Transverse colon (tissue), 4 donors: ENCODE data around the gene LMF2. TPM values are rescaled to one million over a fixed set of nuclear protein-coding genes. Genes with fewer than 3 reads are reported as not detected.

Source experiments
- DNase-seq: peaks from one replicate; pipeline ENCODE4 v3.0.0-alpha.2; 2019
- H3K27ac ChIP-seq, 4 donors: fragments of 200-600 bp; sonication (generic); 2 replicates each; pipeline ENCODE4 v1.5.1; 2016 to 2018; ENCODE audit warnings: inconsistent platforms in 4 of 4
- H3K27me3 ChIP-seq: fragments of 200-600 bp; sonication (generic); 2 replicates; pipeline ENCODE4 v1.5.1; 2017; ENCODE audit warnings: inconsistent platforms
- H3K36me3 ChIP-seq, 4 donors: fragments of 200-600 bp; sonication (generic); 2 replicates each; pipeline ENCODE4 v1.5.1; 2017 to 2019; ENCODE audit warnings: inconsistent platforms in 4 of 4
- H3K4me1 ChIP-seq, 4 donors: fragments of 200-600 bp; sonication (generic); 2 replicates each; pipeline ENCODE4 v1.5.1; 2017 to 2020; ENCODE audit warnings: inconsistent platforms in 4 of 4
- H3K4me3 ChIP-seq, 4 donors: fragments of 200-600 bp; sonication (generic); 1 replicate in 1 of 4; 2 replicates in 3 of 4; pipeline versions ENCODE4 v1.5.1 to v1.6.1; 2017 to 2019; ENCODE audit warnings: inconsistent platforms in 4 of 4
- H3K9me3 ChIP-seq, 2 donors: fragments of 200-600 bp; sonication (generic); 2 replicates each; pipeline ENCODE4 v1.5.1; 2017 to 2019; ENCODE audit warnings: inconsistent platforms in 2 of 2
- CTCF ChIP-seq, 5 experiments: fragments of 200-600 bp in 3 of 5; fragments of 450-650 bp in 2 of 5; sonication (generic) in 3 of 5; IDR thresholded peaks; 1 replicate in 2 of 5; 2 replicates in 3 of 5; pipeline ENCODE4 v1.5.1; 2016 to 2017; ENCODE audit warnings: antibody characterized with exemption in 5 of 5, inconsistent platforms in 3 of 5, mild to moderate bottlenecking in 2 of 5, moderate library complexity in 1 of 5
- EP300 ChIP-seq: sonication (generic); formaldehyde crosslinking; IDR thresholded peaks from one replicate; pipeline ENCODE4 v1.6.1; 2017; ENCODE audit warnings: antibody characterized with exemption, low read depth
- POLR2A ChIP-seq: fragments of 450-650 bp; IDR thresholded peaks from one replicate; pipeline ENCODE4 v1.6.1; 2016; ENCODE audit warnings: antibody characterized with exemption, mild to moderate bottlenecking, moderate library complexity
- POLR2AphosphoS5 ChIP-seq, 3 donors: sonication (generic); formaldehyde crosslinking; IDR thresholded peaks; one replicate each; pipeline ENCODE4 v1.6.1; 2016; ENCODE audit warnings: antibody characterized with exemption in 3 of 3
- WGBS, 2 donors: methylation state at CpG; one replicate each; pipeline ENCODE4 v1.1.5; 2018; ENCODE audit warnings: low coverage in 1 of 2; 5-methylcytosine and 5-hydroxymethylcytosine counted together
- in situ Hi-C, 4 donors: fragments of 200-750 bp; cut with MboI; loops; one replicate each; pipeline versions ENCODE4 v1.15.0 to v1.15.1; 2017; ENCODE audit warnings: low sequenced_read_pairs in 3 of 4, low pct_ligation_motif_present in 1 of 4, low pct_unique_long_range_greater_than_20kb in 1 of 4
- intact Hi-C: fragments of 100-400 bp; cut with DNase I; formaldehyde crosslinking; loops from one replicate; pipeline ENCODE4 v1.15.1; 2023; ENCODE audit warnings: low total_unique reads
- total RNA-seq, 4 donors: library from RNA; depleted of rRNA; stranded (reverse); fragments of >200 nt; gene quantifications; one replicate each; pipeline ENCODE4 v1.1.0, GENCODE V29; 2016

LMF2 gene
- total RNA-seq, 4 donors from 2014 or later: 54.0 to 119 (median 79.9) TPM

DNA sequence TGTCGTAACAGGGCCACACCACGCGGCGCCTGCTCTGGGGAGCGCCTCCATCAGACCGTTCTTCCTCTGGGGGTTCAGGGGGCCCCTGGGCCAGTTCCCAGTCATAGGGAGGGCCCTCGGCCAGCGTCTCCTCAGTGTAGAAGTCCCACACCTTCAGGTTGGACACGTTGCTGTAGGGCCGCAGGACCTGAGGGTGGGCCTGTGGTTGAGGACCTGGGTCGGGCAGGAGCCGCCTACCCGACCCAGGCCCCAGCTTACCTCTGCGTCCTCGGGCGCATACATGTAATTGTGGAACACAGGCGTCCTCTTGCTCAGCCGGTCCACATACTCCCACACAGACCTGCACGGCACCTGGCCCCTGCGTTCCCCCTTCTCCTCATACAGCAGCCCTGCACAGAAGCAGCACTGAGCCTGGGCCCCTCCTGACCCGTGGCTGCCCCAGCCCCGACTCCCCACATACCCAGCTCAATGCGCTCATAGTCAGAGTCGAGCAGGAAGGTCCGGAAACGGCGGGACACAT is 52.9 kb downstream of the LMF2 start:
- no peak overlapping the region for H3K27ac ChIP-seq
- WGBS, 2 donors: 92% methylated on average over 25 of the region's 27 CpGs; no CpG with 5 or more reads in 1 of the 2 donors
- TF ChIP-seq CTCF (IDR thresholded peaks at IDR 0.05): no peak
- no peak for TF ChIP-seq EP300
- no peak for TF ChIP-seq POLR2AphosphoS5 (IDR thresholded peaks at IDR 0.05)
- no peak for TF ChIP-seq POLR2A
- H3K4me1 ChIP-seq: no peaks in the 10 kb centered on the region
- in situ Hi-C loops (no loop called here), intact Hi-C loops (no loop called here)
- H3K4me3 ChIP-seq: no peak overlapping the region
- H3K9me3 ChIP-seq: no peaks in the 10 kb centered on the region
- no peaks in the 10 kb centered on the region for H3K27me3 ChIP-seq
- DNase-seq: no peak
- H3K36me3 ChIP-seq: peaks cover 0 to 36% (median 19%) of the 10 kb centered on the region in 4 donors

Other genes starting within 250 kb of the LMF2 start
- gene MAPK12, start 246.0 kb downstream of the LMF2 start, total RNA-seq: 1 to 10 TPM; 1.1 to 9.4 (median 3.3) TPM
- 1 to 10 TPM; 1.6 to 6.4 (median 2.7) TPM for gene MAPK11, start 237.3 kb downstream of the LMF2 start, total RNA-seq
- 100 to 1,000 TPM; 305 to 880 (median 460) TPM for gene PLXNB2, start 200.1 kb downstream of the LMF2 start, total RNA-seq
- gene DENND6B, start 180.7 kb downstream of the LMF2 start, total RNA-seq: 10 to 100 TPM in 2 of 4 donors, 1 to 10 TPM in 2; 3.2 to 22.7 (median 8.3) TPM
- 100 to 1,000 TPM in 1 of 4 donors, 10 to 100 TPM in 3; 62.1 to 151 (median 77.8) TPM for gene PPP6R2, start 164.4 kb downstream of the LMF2 start, total RNA-seq
- gene SBF1, start 32.7 kb downstream of the LMF2 start, total RNA-seq: 100 to 1,000 TPM in 2 of 4 donors, 10 to 100 TPM in 2; 59.9 to 241 (median 108) TPM
- gene ADM2, start 26.2 kb downstream of the LMF2 start, total RNA-seq: 1 to 10 TPM in 3 of 4 donors, under 1 TPM in 1; 0.75 to 5.4 (median 1.2) TPM
- not detected for gene MIOX, start 20.8 kb downstream of the LMF2 start, total RNA-seq
- 10 to 100 TPM; 26.5 to 64.7 (median 41.6) TPM for gene NCAPH2, start 522 bp upstream of the LMF2 start, total RNA-seq
- 10 to 100 TPM in 1 of 4 donors, 1 to 10 TPM in 2, not detected in 1; 5.1 to 63.6 (median 5.9) TPM for gene SCO2, start 17.9 kb upstream of the LMF2 start, total RNA-seq
- 10 to 100 TPM; 27.5 to 60.7 (median 32.2) TPM for gene TYMP, start 22.3 kb upstream of the LMF2 start, total RNA-seq
- gene KLHDC7B, start 38.2 kb upstream of the LMF2 start, total RNA-seq: 1 to 10 TPM in 1 of 4 donors, under 1 TPM in 2, not detected in 1; 0.14 to 1.5 (median 0.32) TPM
- not detected for gene SYCE3, start 55.2 kb upstream of the LMF2 start, total RNA-seq
- gene CPT1B, start 70.7 kb upstream of the LMF2 start, total RNA-seq: 100 to 1,000 TPM in 1 of 4 donors, 10 to 100 TPM in 3; 34.2 to 111 (median 37.6) TPM
- gene CHKB, start 75.1 kb upstream of the LMF2 start, total RNA-seq: 100 to 1,000 TPM in 1 of 4 donors, 10 to 100 TPM in 3; 74.8 to 232 (median 86.1) TPM
- gene MAPK8IP2, start 93.1 kb upstream of the LMF2 start, total RNA-seq: 1 to 10 TPM; 1.1 to 3.4 (median 1.8) TPM
- 100 to 1,000 TPM in 2 of 4 donors, 10 to 100 TPM in 2; 81.2 to 253 (median 99.1) TPM for gene ARSA, start 120.5 kb upstream of the LMF2 start, total RNA-seq
- 10 to 100 TPM in 1 of 4 donors, 1 to 10 TPM in 3; 2.7 to 30.3 (median 6.3) TPM for gene SHANK3, start 165.1 kb upstream of the LMF2 start, total RNA-seq
- gene ACR, start 230.5 kb upstream of the LMF2 start, total RNA-seq: not detected